NOMO-1 treated with DMSO at 0.1 percent for 48 hours (cell line): ENCODE data around the gene ERC2.
"Not testable (repeated sequence)": the region's sequence is repeated elsewhere in the genome, so short reads cannot be mapped to it uniquely, and the experiment has no call there.

Experiments used
- DNase-seq: peaks from one replicate; lab custom pipeline; 2025; ENCODE audit not compliant: unreplicated experiment; lab: John Stamatoyannopoulos, UW

The ERC2 gene

DNA sequence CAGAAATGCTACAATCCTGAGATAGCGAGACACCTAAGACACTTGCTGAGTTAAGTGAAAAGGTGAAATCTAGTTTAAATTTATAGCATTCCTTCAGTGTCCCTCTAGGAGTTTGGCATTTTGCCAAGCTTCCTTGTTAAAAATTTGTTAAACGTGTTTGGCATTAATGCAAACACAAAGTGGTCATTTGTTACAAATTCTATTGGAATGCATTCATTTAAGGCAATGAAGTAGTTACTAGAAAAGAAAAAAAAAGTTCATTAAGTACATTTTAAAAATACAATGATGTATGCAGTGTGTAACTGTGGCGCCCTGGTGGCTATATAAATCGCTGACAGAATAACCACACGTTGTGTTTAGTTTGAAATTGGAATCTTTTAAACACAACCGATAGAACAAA lies 949.8 kb downstream of the ERC2 start:
- DNase-seq = no peak

DNA sequence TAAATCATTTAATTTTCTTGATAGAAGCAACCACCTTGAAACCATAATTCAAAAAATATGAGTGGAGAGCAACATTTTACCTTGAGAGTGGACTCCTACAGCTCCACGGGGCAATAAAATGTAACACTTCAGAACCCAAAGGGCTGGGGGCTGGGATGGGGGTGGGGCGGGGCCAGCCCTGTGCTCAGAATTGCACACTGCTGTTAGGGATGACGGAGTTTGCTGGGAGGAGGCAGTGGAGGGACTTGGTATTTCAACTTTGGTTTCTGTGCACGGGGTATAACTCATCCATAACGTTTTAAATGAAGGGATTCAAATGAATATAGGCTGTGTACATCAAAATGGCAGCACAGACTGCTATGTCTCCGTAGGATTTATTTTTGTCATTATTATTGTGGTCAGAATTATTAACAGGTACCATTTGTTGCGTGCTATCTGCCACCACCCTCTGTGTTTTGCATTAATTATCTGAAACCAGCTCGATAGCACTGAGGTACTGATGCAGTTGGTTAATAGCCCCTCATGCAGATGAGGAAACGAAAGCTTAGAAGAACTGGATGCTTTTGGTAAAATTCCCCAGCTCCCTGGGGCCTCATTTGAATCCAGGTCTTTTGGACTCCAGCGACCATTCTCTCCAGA lies 951.8 kb downstream of the ERC2 start:
- no peak for DNase-seq

GRCh38 chr3:55515550-55516246 lies 952.6 kb downstream of the ERC2 start:
- no peak for DNase-seq

- no peak for DNase-seq
Observed at GRCh38 chr3:55514962-55515361, 953.3 kb downstream of the ERC2 start.

- DNase-seq = no peak
Observed at GRCh38 chr3:55512571-55513343, 955.5 kb downstream of the ERC2 start.

GRCh38 chr3:55511895-55512570 lies 956.2 kb downstream of the ERC2 start:
- DNase-seq = no peak

DNA sequence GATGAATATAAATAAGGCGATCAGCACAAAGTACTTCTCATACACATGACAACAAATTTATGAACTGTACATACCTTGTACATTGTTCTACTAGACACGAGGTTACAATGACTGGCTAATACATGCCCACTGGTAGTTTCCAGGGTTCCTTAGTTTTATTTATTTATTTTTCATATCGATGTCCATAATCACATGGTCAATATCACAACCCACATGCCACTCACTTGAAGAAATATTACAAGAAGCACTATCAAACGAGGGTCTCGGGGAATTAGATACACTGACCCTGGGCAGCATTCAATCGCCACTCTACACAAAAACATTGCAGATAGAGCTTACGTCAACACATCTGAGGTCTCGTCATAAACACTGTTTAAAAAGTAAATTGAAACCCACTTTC lies 959.9 kb downstream of the ERC2 start:
- no peak for DNase-seq

DNA sequence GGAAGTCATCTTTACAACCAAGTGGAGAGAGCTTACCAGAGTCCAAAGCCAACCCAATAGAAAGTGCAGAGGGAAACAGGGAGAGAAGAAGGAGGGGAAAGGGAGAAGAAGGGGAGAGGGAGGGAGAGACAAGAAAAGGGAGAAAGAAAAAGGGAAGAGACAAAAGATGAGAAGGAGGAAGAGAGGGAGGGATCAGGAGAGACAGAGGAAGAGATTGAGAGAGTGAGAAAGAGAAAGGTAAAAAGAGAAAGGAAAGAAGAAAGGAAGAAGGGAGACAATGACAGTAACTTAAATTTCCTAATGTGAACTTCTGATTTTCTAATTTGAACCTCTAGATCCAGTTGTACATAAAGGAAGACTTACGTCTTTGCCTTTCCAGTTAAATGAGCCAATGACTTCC lies 960.5 kb downstream of the ERC2 start:
- DNase-seq = no peak

- no peak for DNase-seq
Observed at GRCh38 chr3:55505776-55506175, 962.5 kb downstream of the ERC2 start.

GRCh38 chr3:55505102-55505501 lies 963.2 kb downstream of the ERC2 start:
- DNase-seq = not testable (repeated sequence)

- DNase-seq = no peak
Observed at GRCh38 chr3:55501905-55502304, 966.4 kb downstream of the ERC2 start.

- no peak for DNase-seq
Observed at GRCh38 chr3:55500555-55501330, 967.5 kb downstream of the ERC2 start.

GRCh38 chr3:55498520-55498919 lies 969.7 kb downstream of the ERC2 start:
- no peak for DNase-seq

DNA sequence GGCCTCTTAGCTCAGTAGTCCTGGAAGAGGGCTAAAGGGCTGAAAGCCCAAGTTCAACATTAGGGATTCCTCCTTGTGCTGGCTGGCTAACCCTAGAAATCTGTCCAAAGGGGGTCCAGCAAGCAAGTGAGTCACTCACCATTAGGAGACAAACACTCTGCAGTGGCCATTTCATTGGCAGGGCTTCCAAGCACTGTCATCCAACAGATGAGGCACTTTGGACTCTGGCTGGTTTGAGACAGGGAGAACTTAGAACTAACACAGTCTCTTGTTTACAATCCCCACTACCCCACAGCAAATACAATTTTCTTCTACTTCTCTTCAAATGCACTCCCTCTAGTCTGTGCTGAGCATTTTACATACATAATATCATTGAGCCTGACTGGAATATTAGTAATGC lies 971.0 kb downstream of the ERC2 start:
- no peak for DNase-seq

DNA sequence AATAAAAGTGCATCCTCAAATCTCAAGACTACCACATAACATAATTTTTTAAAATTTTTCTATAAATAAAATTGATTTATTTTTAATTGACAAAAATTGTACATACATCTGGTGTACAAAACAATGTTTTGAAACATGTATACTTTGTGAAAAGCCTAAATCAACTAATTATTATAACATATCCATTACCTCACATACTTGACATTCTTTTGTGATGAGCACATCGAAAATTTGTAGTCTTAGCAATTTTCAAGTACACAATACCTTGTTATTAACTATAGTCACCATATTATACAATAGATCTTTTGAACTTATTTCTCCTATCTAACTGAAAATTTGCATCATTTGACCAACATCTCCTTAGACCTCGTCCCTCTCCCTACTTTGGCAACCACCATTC lies 973.3 kb downstream of the ERC2 start:
- no peak for DNase-seq

DNA sequence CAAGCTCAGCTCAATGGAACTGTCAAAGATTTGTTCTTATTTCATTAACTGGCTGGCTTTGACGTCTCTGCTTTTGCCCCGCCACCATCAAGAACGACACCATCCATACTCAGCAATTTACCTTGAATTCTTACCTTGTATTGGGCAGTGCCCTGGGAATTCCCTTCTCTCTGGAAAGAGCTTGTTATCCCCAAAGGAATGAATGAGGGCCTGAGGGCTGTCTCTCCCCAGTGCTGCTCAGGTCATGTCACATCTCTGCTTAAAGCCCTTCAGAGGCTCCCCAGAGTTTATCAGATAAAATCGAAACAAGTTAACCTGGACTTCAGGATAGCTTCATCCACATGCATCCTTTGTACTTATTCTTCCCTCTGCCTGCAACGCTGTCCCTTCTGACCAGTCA lies 975.3 kb downstream of the ERC2 start:
- no peak for DNase-seq

GRCh38 chr3:55491296-55491816 lies 976.9 kb downstream of the ERC2 start:
- no peak for DNase-seq

DNA sequence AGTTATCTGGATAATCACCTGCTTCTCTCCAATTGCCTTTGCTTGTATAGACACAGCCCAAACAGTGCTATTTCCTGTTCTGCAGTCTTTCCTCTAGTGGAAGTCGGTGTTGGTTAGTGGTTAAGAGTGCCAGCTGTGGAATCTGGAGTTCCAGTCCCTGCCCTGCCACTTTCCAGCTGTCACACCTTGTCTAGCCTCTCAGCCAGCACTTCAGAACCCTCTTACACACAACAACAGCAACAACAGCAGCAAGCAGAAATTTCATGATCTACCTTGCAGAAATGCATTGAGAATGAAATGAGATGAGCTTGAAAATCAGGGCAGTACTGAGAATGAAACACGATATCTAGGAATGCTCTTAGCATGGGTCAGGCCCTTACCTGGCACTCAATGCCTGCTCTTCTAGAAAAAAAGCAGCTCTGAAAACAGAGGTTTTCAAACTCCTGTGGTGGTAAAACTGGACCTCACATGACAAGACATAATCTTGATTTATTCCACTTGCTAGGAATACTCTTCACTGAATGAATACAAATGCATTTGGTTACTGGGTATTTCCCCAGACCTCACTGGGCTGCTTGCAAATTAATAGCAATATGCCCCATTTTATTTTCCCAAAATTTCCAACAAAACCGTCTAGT lies 977.9 kb downstream of the ERC2 start:
- DNase-seq = no peak

- no peak for DNase-seq
Observed at GRCh38 chr3:55489798-55490132, 978.5 kb downstream of the ERC2 start.

GRCh38 chr3:55488398-55489055 lies 979.7 kb downstream of the ERC2 start:
- DNase-seq = peak; percentile 22
